ENCODE measurements around the gene FOXF1.

The FOXF1 gene

GRCh38 chr16:86510465-86511261 is at the start of gene FOXF1:
TSS of gene FOXF1 (plus strand) at chr16:86510527. CDS start at chr16:86510570, 43 bp downstream.
- DNase-seq (ENCODE audit: low read depth) = no peak

- DNase-seq (ENCODE audit: low read depth) = no peak
Observed at GRCh38 chr16:86461037-86461436, 49.3 kb upstream of the FOXF1 start.

- DNase-seq (ENCODE audit: low read depth) = no peak
Observed at GRCh38 chr16:86462334-86463084, 47.8 kb upstream of the FOXF1 start.

GRCh38 chr16:86464044-86464443 is 46.3 kb upstream of the FOXF1 start:
- no peak for DNase-seq (ENCODE audit: low read depth)

GRCh38 chr16:86465434-86465833 is 44.9 kb upstream of the FOXF1 start:
- DNase-seq (ENCODE audit: low read depth) = no peak

GRCh38 chr16:86466696-86467406 is 43.5 kb upstream of the FOXF1 start:
- no peak for DNase-seq (ENCODE audit: low read depth)

- DNase-seq (ENCODE audit: low read depth) = no peak
Observed at GRCh38 chr16:86467490-86467889, 42.8 kb upstream of the FOXF1 start.

GRCh38 chr16:86470964-86471363 is 39.4 kb upstream of the FOXF1 start:
- DNase-seq (ENCODE audit: low read depth) = no peak

GRCh38 chr16:86471896-86472295 is 38.4 kb upstream of the FOXF1 start:
- no peak for DNase-seq (ENCODE audit: low read depth)

- no peak for DNase-seq (ENCODE audit: low read depth)
Observed at GRCh38 chr16:86472366-86472765, 38.0 kb upstream of the FOXF1 start.

- DNase-seq (ENCODE audit: low read depth) = no peak
Observed at GRCh38 chr16:86476956-86477534, 33.3 kb upstream of the FOXF1 start.

- DNase-seq (ENCODE audit: low read depth) = no peak
Observed at GRCh38 chr16:86477642-86478041, 32.7 kb upstream of the FOXF1 start.

GRCh38 chr16:86478779-86479178 is 31.5 kb upstream of the FOXF1 start:
- no peak for DNase-seq (ENCODE audit: low read depth)

GRCh38 chr16:86479419-86479818 is 30.9 kb upstream of the FOXF1 start:
- no peak for DNase-seq (ENCODE audit: low read depth)

GRCh38 chr16:86480444-86480843 is 29.9 kb upstream of the FOXF1 start:
- no peak for DNase-seq (ENCODE audit: low read depth)

- no peak for DNase-seq (ENCODE audit: low read depth)
Observed at GRCh38 chr16:86481607-86482006, 28.7 kb upstream of the FOXF1 start.

- no peak for DNase-seq (ENCODE audit: low read depth)
Observed at GRCh38 chr16:86484240-86484639, 26.1 kb upstream of the FOXF1 start.

GRCh38 chr16:86485746-86486145 is 24.6 kb upstream of the FOXF1 start:
- no peak for DNase-seq (ENCODE audit: low read depth)

- no peak for DNase-seq (ENCODE audit: low read depth)
Observed at GRCh38 chr16:86490859-86491639, 19.3 kb upstream of the FOXF1 start.

GRCh38 chr16:86491640-86492023 is 18.7 kb upstream of the FOXF1 start:
- DNase-seq (ENCODE audit: low read depth) = no peak

- no peak for DNase-seq (ENCODE audit: low read depth)
Observed at GRCh38 chr16:86492267-86492960, 17.9 kb upstream of the FOXF1 start.

Data from non-pigmented ciliary epithelial cell (primary cell).